GM12878 (cell line): Measurements from ENCODE around the gene ZNRF3. TPM values are rescaled to one million over a fixed set of nuclear protein-coding genes. Genes with fewer than 3 reads are reported as not detected.

Experiments used
- ATAC-seq: fragments of 200-7000 bp; cut with Tn5 transposase; 3 replicates; pipeline ENCODE4 v1.9.1; 2020; ENCODE audit warnings: mild to moderate bottlenecking, moderate library complexity
- BruUV-seq: library from RNA; stranded (reverse); fragments of 400-500 nt; replicated peaks from 2 replicates; lab custom pipeline; 2021; lab: Mats Ljungman, UMichigan
- CTCF ChIA-PET: fragments of 300-600 bp; sonication (Branson Sonifier 250); formaldehyde crosslinking; extraction: SDS; loops from one replicate; lab custom pipeline; 2021; ENCODE audit warnings: inconsistent platforms; lab: Yijun Ruan, JAX
- POLR2A ChIA-PET: fragments of 350-600 bp; formaldehyde crosslinking; extraction: SDS; loops from one replicate; lab custom pipeline; 2021; ENCODE audit warnings: inconsistent platforms; lab: Charles Lee
- RAD21 ChIA-PET: fragments of 300-600 bp; sonication (Branson Sonifier 250); formaldehyde crosslinking; loops from one replicate; lab custom pipeline; 2023; ENCODE audit warnings: antibody characterized with exemption; ENCODE audit not compliant: unreplicated experiment; lab: Charles Lee
- SMC1A ChIA-PET: fragments of 300-600 bp; sonication (Branson Sonifier 250); formaldehyde crosslinking; loops from one replicate; lab custom pipeline; 2023; ENCODE audit not compliant: unreplicated experiment, uncharacterized antibody; lab: Charles Lee
- DNase-seq: peaks from one replicate; pipeline ENCODE4 v3.0.0-alpha.2; 2011; ENCODE audit warnings: low read depth, low spot score
- FAIRE-seq: peaks from 3 replicates; lab custom pipeline; 2011; peaks lifted over from hg19 to GRCh38; lab: Jason Lieb, UNC
- H2AFZ ChIP-seq: 2 replicates; pipeline ENCODE4 v1.6.0; 2011; ENCODE audit warnings: low read depth, low read length, control low read depth; ENCODE audit not compliant: control insufficient read depth
- H3K27ac ChIP-seq: 2 replicates; pipeline ENCODE4 v1.5.1; 2011; ENCODE audit warnings: control low read depth; ENCODE audit not compliant: control insufficient read depth, insufficient read depth
- H3K27me3 ChIP-seq, 2 experiments: replicated peaks in 1 of 2; 2 replicates each; pipeline versions ENCODE4 v1.6.0 to v1.6.1; 2011; ENCODE audit warnings: low read length in 1 of 2; ENCODE audit not compliant: control insufficient read depth in 2 of 2, insufficient read depth in 2 of 2
- H3K36me3 ChIP-seq, 2 experiments: 2 replicates each; pipeline ENCODE4 v1.5.1; 2011; ENCODE audit warnings: low read length in 1 of 2; ENCODE audit not compliant: control insufficient read depth in 2 of 2, insufficient read depth in 2 of 2
- H3K4me1 ChIP-seq: 2 replicates; pipeline ENCODE4 v1.6.1; 2011; ENCODE audit warnings: mild to moderate bottlenecking, low read length, moderate library complexity, mixed read lengths; ENCODE audit not compliant: control insufficient read depth, insufficient read depth
- H3K4me2 ChIP-seq: 2 replicates; pipeline ENCODE4 v1.6.0; 2011; ENCODE audit warnings: control low read depth; ENCODE audit not compliant: control insufficient read depth, insufficient read depth
- H3K4me3 ChIP-seq: fragments of 200-600 bp; sonication (generic); 2 replicates; pipeline ENCODE4 v1.5.1; 2016
- H3K79me2 ChIP-seq: 2 replicates; pipeline ENCODE4 v1.6.0; 2011; ENCODE audit warnings: low read length; ENCODE audit not compliant: control insufficient read depth, insufficient read depth
- H3K9ac ChIP-seq: 2 replicates; pipeline ENCODE4 v1.8.0; 2011; ENCODE audit warnings: low read length, control low read depth, mixed read lengths; ENCODE audit not compliant: control insufficient read depth, insufficient read depth
- H3K9me3 ChIP-seq: replicated peaks from 3 replicates; pipeline ENCODE4 v1.5.1; 2011; ENCODE audit warnings: mild to moderate bottlenecking, low read length; ENCODE audit not compliant: control insufficient read depth, insufficient read depth
- H4K20me1 ChIP-seq: 2 replicates; pipeline ENCODE4 v1.6.0; 2011; ENCODE audit not compliant: control insufficient read depth, insufficient read depth
- ATF3 ChIP-seq: IDR thresholded peaks from 2 replicates; pipeline ENCODE4 v1.6.1; 2011; ENCODE audit warnings: low read depth, mild to moderate bottlenecking, low read length, moderate library complexity, borderline replicate concordance; ENCODE audit errors: extremely low read depth
- BCL3 ChIP-seq: IDR thresholded peaks from 2 replicates; pipeline ENCODE4 v1.6.1; 2011; ENCODE audit warnings: borderline replicate concordance, low read depth, mild to moderate bottlenecking, moderate library complexity, low read length; ENCODE audit not compliant: insufficient read depth, poor library complexity, severe bottlenecking
- BCLAF1 ChIP-seq: fragments of 450-650 bp; IDR thresholded peaks from 2 replicates; pipeline ENCODE4 v1.6.1; 2017; ENCODE audit warnings: antibody characterized with exemption, mild to moderate bottlenecking, moderate library complexity
- CHD2 ChIP-seq: IDR thresholded peaks from 2 replicates; pipeline ENCODE4 v1.6.1; 2011; ENCODE audit warnings: low read depth, low read length, improper control_type of control experiment, borderline replicate concordance
- IKZF2 ChIP-seq, 2 experiments: fragments of 450-650 bp; IDR thresholded peaks; 2 replicates each; pipeline ENCODE4 v1.6.1; 2017; ENCODE audit warnings: mild to moderate bottlenecking in 2 of 2, moderate library complexity in 2 of 2
- MLLT1 ChIP-seq: fragments of 450-650 bp; IDR thresholded peaks from 2 replicates; pipeline ENCODE4 v1.6.1; 2016; ENCODE audit warnings: mild to moderate bottlenecking
- MXI1 ChIP-seq: fragments of 150-350 bp; IDR thresholded peaks from 2 replicates; pipeline ENCODE4 v1.6.1; 2011; ENCODE audit warnings: low read depth, mild to moderate bottlenecking, inconsistent platforms, low read length, improper control_type of control experiment
- NR2F1 ChIP-seq: fragments of 450-650 bp; conservative IDR thresholded peaks from 2 replicates; pipeline ENCODE4 v1.6.1; 2017; ENCODE audit warnings: mild to moderate bottlenecking
- RAD21 ChIP-seq: IDR thresholded peaks from 2 replicates; pipeline ENCODE4 v1.6.1; 2011; ENCODE audit warnings: mild to moderate bottlenecking, low read depth, low read length, moderate library complexity; ENCODE audit not compliant: insufficient read depth
- RELA ChIP-seq: fragments of 450-650 bp; IDR thresholded peaks from 2 replicates; pipeline ENCODE4 v1.8.0; 2014; ENCODE audit warnings: borderline replicate concordance; ENCODE audit not compliant: partially characterized antibody
- RFX5 ChIP-seq: IDR thresholded peaks from 2 replicates; pipeline ENCODE4 v1.6.1; 2011; ENCODE audit warnings: low read depth, low read length, improper control_type of control experiment
- SIX5 ChIP-seq: IDR thresholded peaks from 2 replicates; pipeline ENCODE4 v1.6.1; 2011; ENCODE audit warnings: mild to moderate bottlenecking, low read depth, low read length, moderate library complexity; ENCODE audit not compliant: severe bottlenecking
- SMAD1 ChIP-seq: fragments of 450-650 bp; IDR thresholded peaks from 2 replicates; pipeline ENCODE4 v1.6.1; 2018; ENCODE audit warnings: mild to moderate bottlenecking, low read depth; ENCODE audit not compliant: partially characterized antibody
- SUZ12 ChIP-seq: fragments of 200-600 bp; sonication (generic); IDR thresholded peaks from one replicate; pipeline ENCODE4 v1.6.1; 2018; ENCODE audit warnings: antibody characterized with exemption, mild to moderate bottlenecking; ENCODE audit not compliant: unreplicated experiment
- ZNF24 ChIP-seq: fragments of 450-650 bp; IDR thresholded peaks from 2 replicates; pipeline ENCODE4 v1.6.1; 2017; ENCODE audit warnings: antibody characterized with exemption, mild to moderate bottlenecking
- ZNF274 ChIP-seq: IDR thresholded peaks from one replicate; pipeline ENCODE4 v1.8.0; 2011; ENCODE audit not compliant: insufficient read length, insufficient read depth
- ZNF384 ChIP-seq: IDR thresholded peaks from 2 replicates; pipeline ENCODE4 v1.6.1; 2012; ENCODE audit warnings: low read depth, mild to moderate bottlenecking, low read length, improper control_type of control experiment, borderline replicate concordance
- WGBS: methylation state at CpG from one replicate; pipeline ENCODE4 v1.1.6; 2016; ENCODE audit warnings: low lambda C conversion rate; ENCODE audit not compliant: insufficient replicate concordance, insufficient coverage; ENCODE audit errors: missing lambda C conversion rate; 5-methylcytosine and 5-hydroxymethylcytosine counted together
- in situ Hi-C: fragments of 300-500 bp; cut with MboI; formaldehyde crosslinking; loops from 9 replicates; pipeline ENCODE4 v1.14.3; 2018; ENCODE audit warnings: mixed read lengths
- intact Hi-C: fragments of 100-400 bp; cut with micrococcal nuclease; formaldehyde crosslinking; loops from one replicate; pipeline ENCODE4 v1.14.2; 2022; ENCODE audit not compliant: unreplicated experiment
- polyA plus RNA-seq, 11 experiments: library from polyadenylated mRNA; depleted of rRNA in 4 of 11; unstranded in 6 of 11; stranded (reverse) in 5 of 11; fragments of >200 nt; fragmentation: Nextera tagmentation in 4 of 11; fragmentation: Illumina TruSeq in 1 of 11; extraction: Ambion mirVana in 4 of 11; extraction: Trizol in 1 of 11; gene quantifications; 1 replicate in 1 of 11; 2 replicates in 10 of 11; pipeline versions ENCODE4 v1.2.1 to v1.2.3, GENCODE V29; 2011 to 2016; ENCODE audit warnings: inconsistent platforms in 2 of 11, missing spikeins in 2 of 11, low read depth in 1 of 11
- total RNA-seq, 4 experiments: library from RNA; depleted of rRNA in 3 of 4; stranded (reverse); fragments of >200 nt in 3 of 4; fragmentation: Illumina TruSeq in 1 of 4; extraction: Trizol in 1 of 4; gene quantifications; 2 replicates each; pipeline versions ENCODE4 v1.2.1 to v1.2.3, GENCODE V29; 2013 to 2021

Gene ZNRF3
- total and polyA plus RNA-seq, 10 of the 15 experiments (the other 5 are each of a cell fraction or from before 2014, with no cell fraction given), result 0.05 to 2.4 (median 0.46) TPM

GRCh38 chr22:28933321-28933720 is 49.9 kb downstream of the ZNRF3 start:
- BruUV-seq, result no TSS peak

More at GRCh38 chr22:28933321-28933720, 49.9 kb downstream of the ZNRF3 start:
- FAIRE-seq (no peak), DNase-seq (no peak), ATAC-seq (no peak)
- TF ChIP-seq RELA (no peak), MLLT1 (no peak), ATF3 (no peak), MXI1 (no peak), IKZF2 (IDR thresholded peaks at IDR 0.05) (no peak), SMAD1 (no peak), ZNF24 (no peak), SIX5 (no peak), BCL3 (no peak), RAD21 (no peak), ZNF384 (no peak), ZNF274 (no peak), SUZ12 (no peak), RFX5 (no peak), NR2F1 (no peak), BCLAF1 (no peak), CHD2 (no peak)
- H3K79me2 ChIP-seq, result no peaks in the 10 kb centered on the region
- in situ Hi-C loops (no loop called here), intact Hi-C loops (no loop called here)
- H3K9me3 ChIP-seq, result no peaks in the 10 kb centered on the region
- RAD21 ChIA-PET, result interaction anchor here (0.6 to 8.9 kb wide), 14 partner anchors 10 to 221 kb away, joined by 3 to 64 read pairs (median 4); no protein-coding TSS in a partner anchor
- WGBS, result 3% methylated on average over 2 of the region's 2 CpGs
- SMC1A ChIA-PET, result interaction anchor here (0.7 to 6.6 kb wide), 20 partner anchors 10 to 120 kb away, joined by 3 to 67 read pairs (median 4); no protein-coding TSS in a partner anchor
- POLR2A ChIA-PET, result interaction anchor here (1.1 to 2.1 kb wide), 7 partner anchors 9 to 44 kb away, joined by 3 to 16 read pairs (median 5); no protein-coding TSS in a partner anchor
- H3K36me3 ChIP-seq, result no peaks in the 10 kb centered on the region
- no peak overlapping the region for H3K27ac ChIP-seq
- H3K4me1 ChIP-seq, result no peaks in the 10 kb centered on the region; the same call in 1 of the 2 replicates
- H2AFZ ChIP-seq, result no peak overlapping the region
- peaks cover 0 to 6% of the 10 kb centered on the region in 2 experiments; a peak in 1 of 4 replicates for H3K27me3 ChIP-seq
- no peak overlapping the region for H3K4me2 ChIP-seq
- H3K9ac ChIP-seq, result no peak overlapping the region
- H4K20me1 ChIP-seq, result no peaks in the 10 kb centered on the region
- H3K4me3 ChIP-seq, result no peak overlapping the region
- CTCF ChIA-PET, result interaction anchor here (1.0 to 6.8 kb wide), 7 partner anchors 10 to 106 kb away, joined by 3 to 56 read pairs (median 4); no protein-coding TSS in a partner anchor
